Measurements from ENCODE around the gene EMC8.

DNA sequence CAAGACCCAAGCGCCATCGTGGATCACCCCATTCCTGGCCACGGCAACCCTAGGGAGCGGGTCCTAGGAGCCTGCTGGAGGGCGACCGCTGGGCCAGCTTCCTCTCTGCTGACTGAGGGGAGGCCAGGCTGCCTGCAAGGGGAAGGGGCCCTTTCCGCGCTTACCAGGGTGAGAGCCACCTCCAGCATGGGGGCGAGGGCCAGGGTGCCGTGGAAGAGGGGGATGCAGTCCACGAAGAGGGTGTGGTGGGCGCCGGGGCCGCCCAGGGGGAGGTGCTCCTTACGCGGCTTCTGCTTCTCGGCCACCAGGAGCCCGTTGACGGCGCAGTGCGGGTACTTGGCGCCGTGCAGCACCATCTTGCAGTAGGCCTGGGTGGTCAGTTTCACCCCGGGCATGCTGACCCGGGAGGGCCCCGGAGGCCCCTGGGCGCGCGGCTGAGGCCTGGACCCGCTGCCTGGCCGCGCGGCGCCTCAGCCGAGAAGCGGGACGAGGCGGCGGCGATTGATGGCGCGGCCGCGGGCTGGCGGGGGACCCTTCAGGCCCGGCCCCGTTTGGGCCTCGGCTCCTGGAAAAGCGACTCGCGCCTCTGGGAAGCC lies 345 bp downstream of the EMC8 start:
- no peak for TF ChIP-seq POLR2A (IDR thresholded peaks at IDR 0.05)
- TF ChIP-seq, protein P1, sequence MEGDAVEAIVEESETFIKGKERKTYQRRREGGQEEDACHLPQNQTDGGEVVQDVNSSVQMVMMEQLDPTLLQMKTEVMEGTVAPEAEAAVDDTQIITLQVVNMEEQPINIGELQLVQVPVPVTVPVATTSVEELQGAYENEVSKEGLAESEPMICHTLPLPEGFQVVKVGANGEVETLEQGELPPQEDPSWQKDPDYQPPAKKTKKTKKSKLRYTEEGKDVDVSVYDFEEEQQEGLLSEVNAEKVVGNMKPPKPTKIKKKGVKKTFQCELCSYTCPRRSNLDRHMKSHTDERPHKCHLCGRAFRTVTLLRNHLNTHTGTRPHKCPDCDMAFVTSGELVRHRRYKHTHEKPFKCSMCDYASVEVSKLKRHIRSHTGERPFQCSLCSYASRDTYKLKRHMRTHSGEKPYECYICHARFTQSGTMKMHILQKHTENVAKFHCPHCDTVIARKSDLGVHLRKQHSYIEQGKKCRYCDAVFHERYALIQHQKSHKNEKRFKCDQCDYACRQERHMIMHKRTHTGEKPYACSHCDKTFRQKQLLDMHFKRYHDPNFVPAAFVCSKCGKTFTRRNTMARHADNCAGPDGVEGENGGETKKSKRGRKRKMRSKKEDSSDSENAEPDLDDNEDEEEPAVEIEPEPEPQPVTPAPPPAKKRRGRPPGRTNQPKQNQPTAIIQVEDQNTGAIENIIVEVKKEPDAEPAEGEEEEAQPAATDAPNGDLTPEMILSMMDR (IDR thresholded peaks at IDR 0.05): no peak

All from right lobe of liver (tissue), 4 donors.